Coronary artery (tissue), 2 donors: Measurements from ENCODE around the gene SCGB1C1.

Experiments used
- DNase-seq: peaks from one replicate; pipeline ENCODE4 v3.0.0-alpha.2; 2017; ENCODE audit warnings: low spot score
- H3K27ac ChIP-seq, 2 donors: fragments of 200-600 bp; sonication (generic); one replicate each; pipeline ENCODE4 v1.5.1; 2016 to 2019
- H3K4me3 ChIP-seq: fragments of 200-600 bp; sonication (generic); 2 replicates; pipeline ENCODE4 v1.5.1; 2016; ENCODE audit warnings: mild to moderate bottlenecking, moderate library complexity
- TF ChIP-seq, protein P1 (sequence below): fragments of 200-600 bp; sonication (generic); IDR thresholded peaks from one replicate; pipeline ENCODE4 v1.5.1; 2019; ENCODE audit warnings: antibody characterized with exemption

Gene SCGB1C1

DNA sequence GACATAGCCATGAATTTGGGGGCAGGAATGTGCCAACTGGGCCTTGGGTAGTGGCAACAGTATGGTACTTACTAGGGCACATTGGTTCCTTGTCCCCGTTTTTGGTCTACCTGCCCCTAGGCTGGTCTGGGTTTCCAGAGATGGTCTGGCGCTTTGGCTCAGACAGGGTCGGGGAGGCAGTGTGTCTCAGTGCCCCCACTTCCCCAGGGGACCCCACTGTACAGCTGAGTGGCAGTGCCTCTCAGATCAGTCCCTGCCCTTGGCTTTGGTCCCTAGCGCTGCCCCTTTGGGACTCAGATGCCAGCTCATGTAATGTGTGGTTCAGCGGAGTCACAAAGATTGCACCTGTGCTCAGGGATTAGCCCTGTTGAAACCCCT is 17.9 kb downstream of the SCGB1C1 start:
- TF ChIP-seq, protein P1, sequence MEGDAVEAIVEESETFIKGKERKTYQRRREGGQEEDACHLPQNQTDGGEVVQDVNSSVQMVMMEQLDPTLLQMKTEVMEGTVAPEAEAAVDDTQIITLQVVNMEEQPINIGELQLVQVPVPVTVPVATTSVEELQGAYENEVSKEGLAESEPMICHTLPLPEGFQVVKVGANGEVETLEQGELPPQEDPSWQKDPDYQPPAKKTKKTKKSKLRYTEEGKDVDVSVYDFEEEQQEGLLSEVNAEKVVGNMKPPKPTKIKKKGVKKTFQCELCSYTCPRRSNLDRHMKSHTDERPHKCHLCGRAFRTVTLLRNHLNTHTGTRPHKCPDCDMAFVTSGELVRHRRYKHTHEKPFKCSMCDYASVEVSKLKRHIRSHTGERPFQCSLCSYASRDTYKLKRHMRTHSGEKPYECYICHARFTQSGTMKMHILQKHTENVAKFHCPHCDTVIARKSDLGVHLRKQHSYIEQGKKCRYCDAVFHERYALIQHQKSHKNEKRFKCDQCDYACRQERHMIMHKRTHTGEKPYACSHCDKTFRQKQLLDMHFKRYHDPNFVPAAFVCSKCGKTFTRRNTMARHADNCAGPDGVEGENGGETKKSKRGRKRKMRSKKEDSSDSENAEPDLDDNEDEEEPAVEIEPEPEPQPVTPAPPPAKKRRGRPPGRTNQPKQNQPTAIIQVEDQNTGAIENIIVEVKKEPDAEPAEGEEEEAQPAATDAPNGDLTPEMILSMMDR, result no peak
- Histone ChIP-seq H3K4me3 (peak overlapping the region; percentile 77), H3K27ac (peak overlapping the region in 1 of 2 donors; percentile 21)
- no peak for DNase-seq

DNA sequence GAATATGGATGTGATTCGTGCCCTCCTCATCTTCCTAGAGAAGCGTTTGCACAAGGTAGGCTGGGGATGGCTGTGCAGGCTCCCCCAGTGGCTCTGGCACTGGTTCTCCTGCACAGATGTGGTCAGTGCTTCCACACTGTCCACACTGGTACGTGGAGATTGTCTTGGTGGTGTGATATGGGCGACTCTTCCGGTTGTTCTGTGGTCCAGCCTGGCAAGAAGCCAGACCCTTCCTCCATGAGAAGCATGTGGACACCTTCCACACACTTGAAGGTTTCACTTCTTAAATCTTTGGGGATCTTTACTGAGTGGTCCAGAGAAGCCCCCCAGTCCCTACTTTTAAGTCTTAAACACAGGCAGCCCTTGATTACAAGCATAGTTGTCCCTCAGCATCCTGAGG is 18.4 kb downstream of the SCGB1C1 start:
- TF ChIP-seq, protein P1, result no peak
- no peak overlapping the region for H3K27ac ChIP-seq
- H3K4me3 ChIP-seq, result no peak overlapping the region
- no peak for DNase-seq

DNA sequence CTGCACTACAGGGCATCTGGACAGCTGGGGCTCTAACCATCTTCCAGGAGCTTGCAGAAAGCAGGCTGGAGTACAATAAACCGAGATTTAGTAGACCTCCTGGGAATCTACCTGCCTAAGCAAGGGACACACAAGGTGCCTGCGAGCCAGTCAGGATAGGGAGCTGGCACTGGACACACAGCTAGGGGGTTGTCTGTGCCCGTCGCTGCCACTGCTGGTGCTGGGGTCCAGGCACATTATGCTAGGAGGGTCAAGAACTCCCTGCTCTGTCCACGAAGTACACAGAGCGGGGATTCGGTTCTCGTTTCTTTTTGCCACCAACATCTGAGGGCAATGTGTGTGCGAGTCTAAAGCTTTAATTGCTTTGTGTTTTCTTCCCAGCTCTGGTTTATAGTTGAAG is 18.9 kb downstream of the SCGB1C1 start:
- TF ChIP-seq, protein P1, result no peak
- Histone ChIP-seq H3K4me3 (no peak overlapping the region), H3K27ac (no peak overlapping the region)
- no peak for DNase-seq

- no peak for DNase-seq
- H3K27ac ChIP-seq, result no peak overlapping the region
- H3K4me3 ChIP-seq, result no peak overlapping the region
- TF ChIP-seq, protein P1, result no peak
Observed at GRCh38 chr11:212150-213100, 19.5 kb downstream of the SCGB1C1 start.

- TF ChIP-seq, protein P1, result no peak
- Histone ChIP-seq H3K4me3 (no peak overlapping the region), H3K27ac (no peak overlapping the region)
- DNase-seq, result no peak
Observed at GRCh38 chr11:213111-213510, 20.2 kb downstream of the SCGB1C1 start.

DNA sequence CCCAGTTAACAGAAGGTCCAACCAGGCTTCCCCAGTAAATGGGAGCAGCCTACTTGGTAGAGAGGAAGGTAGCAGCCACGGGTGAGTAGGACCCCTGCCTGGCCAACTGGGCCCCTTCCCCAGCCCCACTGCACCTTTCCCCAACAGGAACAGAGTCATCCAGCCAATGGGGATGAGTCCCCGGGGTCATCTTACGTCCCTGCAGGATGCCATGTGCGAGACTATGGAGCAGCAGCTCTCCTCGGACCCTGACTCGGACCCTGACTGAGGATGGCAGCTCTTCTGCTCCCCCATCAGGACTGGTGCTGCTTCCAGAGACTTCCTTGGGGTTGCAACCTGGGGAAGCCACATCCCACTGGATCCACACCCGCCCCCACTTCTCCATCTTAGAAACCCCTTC is 21.2 kb downstream of the SCGB1C1 start:
- no peak overlapping the region for H3K4me3 ChIP-seq
- no peak for DNase-seq
- H3K27ac ChIP-seq, result no peak overlapping the region
- TF ChIP-seq, protein P1, result no peak

DNA sequence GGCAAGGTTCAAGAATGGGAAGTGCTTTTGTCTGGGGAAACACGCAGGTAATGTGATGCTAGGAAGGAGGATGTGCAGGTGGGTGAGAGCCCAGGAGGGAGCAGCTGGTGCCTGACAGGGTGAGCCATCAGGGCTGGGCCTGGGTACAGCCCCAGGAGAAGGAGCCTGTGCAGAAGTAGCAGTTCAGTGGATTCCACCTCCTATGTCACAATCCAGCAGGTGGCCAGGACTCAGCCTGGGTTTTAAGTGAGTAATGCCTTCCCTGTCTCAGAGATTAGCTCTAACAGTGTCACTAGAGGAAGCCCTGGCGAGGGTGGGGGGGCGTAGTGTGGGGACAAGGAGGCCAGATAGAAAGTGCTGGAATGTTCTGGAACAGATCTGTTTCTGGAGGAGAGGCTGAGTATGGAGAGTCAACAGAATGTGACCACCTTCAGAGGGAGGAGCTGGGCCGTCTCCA is 22.7 kb downstream of the SCGB1C1 start:
- H3K27ac ChIP-seq, result no peak overlapping the region
- H3K4me3 ChIP-seq, result no peak overlapping the region
- no peak for DNase-seq
- TF ChIP-seq, protein P1, result no peak
